Omental fat pad (tissue), 4 donors: ENCODE results near the gene GSTA2. TPM values are rescaled to one million over a fixed set of nuclear protein-coding genes. Genes with fewer than 3 reads are reported as not detected.
"Not testable (repeated sequence)": the region's sequence is repeated elsewhere in the genome, so short reads cannot be mapped to it uniquely, and the experiment has no call there.

Experiments
- ATAC-seq: fragments of 150-250 bp; one replicate; pipeline ENCODE4 v1.9.1; 2016; ENCODE audit warnings: mild to moderate bottlenecking, moderate library complexity; ENCODE audit not compliant: low FRiP score
- DNase-seq: peaks from one replicate; pipeline ENCODE4 v3.0.0-alpha.2; 2019; ENCODE audit warnings: low spot score
- CTCF ChIP-seq, 3 donors: fragments of 450-650 bp; IDR thresholded peaks; one replicate each; pipeline ENCODE4 v1.5.1; 2016 to 2017; ENCODE audit warnings: antibody characterized with exemption in 3 of 3, mild to moderate bottlenecking in 3 of 3, moderate library complexity in 2 of 3
- total RNA-seq, 4 donors: library from RNA; depleted of rRNA; stranded (reverse); fragments of >200 nt; gene quantifications; one replicate each; pipeline ENCODE4 v1.1.0, GENCODE V29; 2016

GSTA2 gene
- total RNA-seq, 4 donors from 2014 or later: not detected

- DNase-seq (no peak), ATAC-seq (no peak)
- TF ChIP-seq CTCF (IDR thresholded peaks at IDR 0.05): no peak
Observed at GRCh38 chr6:52712136-52712535, 51.1 kb downstream of the GSTA2 start.

GRCh38 chr6:52707963-52708680 lies 55.2 kb downstream of the GSTA2 start:
- TF ChIP-seq CTCF (IDR thresholded peaks at IDR 0.05): no peak
- no peak for ATAC-seq
- DNase-seq: no peak

GRCh38 chr6:52706001-52706400 lies 57.3 kb downstream of the GSTA2 start:
- no peak for TF ChIP-seq CTCF (IDR thresholded peaks at IDR 0.05)
- DNase-seq (no peak), ATAC-seq (no peak)

- DNase-seq, ATAC-seq: not testable (repeated sequence)
Observed at GRCh38 chr6:52704781-52705502, 58.3 kb downstream of the GSTA2 start.

GRCh38 chr6:52704060-52704459 lies 59.2 kb downstream of the GSTA2 start:
- TF ChIP-seq CTCF (IDR thresholded peaks at IDR 0.05): no peak
- DNase-seq: no peak
- ATAC-seq: no peak

Other genes with a start within 250 kb of the GSTA2 start
- gene TRAM2, start 186.4 kb downstream of the GSTA2 start, total RNA-seq: 10 to 100 TPM; 17.8 to 29.8 (median 26.3) TPM
- 10 to 100 TPM; 22.3 to 46.6 (median 26.7) TPM for gene TMEM14A, start 92.4 kb downstream of the GSTA2 start, total RNA-seq
- gene GSTA1, start 40.3 kb upstream of the GSTA2 start, total RNA-seq: not detected
- not detected for gene GSTA5, start 77.3 kb upstream of the GSTA2 start, total RNA-seq
- not detected for gene GSTA3, start 146.2 kb upstream of the GSTA2 start, total RNA-seq
- gene GSTA4, start 231.8 kb upstream of the GSTA2 start, total RNA-seq: 10 to 100 TPM in 3 of 4 donors, 1 to 10 TPM in 1; 7.9 to 22.1 (median 19.1) TPM